Ureter (tissue), 1 donor: ENCODE results near the gene PTPN9. TPM values are rescaled to one million over a fixed set of nuclear protein-coding genes. Genes with fewer than 3 reads are reported as not detected.
"Not testable (repeated sequence)": the region's sequence is repeated elsewhere in the genome, so short reads cannot be mapped to it uniquely, and the experiment has no call there.

Experiments
- DNase-seq: peaks from one replicate; pipeline ENCODE4 v3.0.0-alpha.2; 2020; ENCODE audit warnings: low spot score
- total RNA-seq: library from RNA; stranded (reverse); gene quantifications from one replicate; pipeline ENCODE4 v1.2.4, GENCODE V29; 2023
- donor health status: DM: yes; HTN: yes; CAD: no.

Gene PTPN9
- total RNA-seq, 1 donor from 2014 or later: 37.9 TPM

GRCh38 chr15:75532413-75533250 lies 46.5 kb downstream of the PTPN9 start:
- DNase-seq: peak; percentile 69

- DNase-seq: peak; percentile 59
Observed at GRCh38 chr15:75531041-75531450, 48.1 kb downstream of the PTPN9 start.

GRCh38 chr15:75530169-75530568 lies 48.9 kb downstream of the PTPN9 start:
- DNase-seq: no peak

- not testable (repeated sequence) for DNase-seq
Observed at GRCh38 chr15:75525756-75526155, 53.4 kb downstream of the PTPN9 start.

- DNase-seq: no peak
Observed at GRCh38 chr15:75523011-75523410, 56.1 kb downstream of the PTPN9 start.

GRCh38 chr15:75517233-75517632 lies 61.9 kb downstream of the PTPN9 start:
- DNase-seq: no peak

- no peak for DNase-seq
Observed at GRCh38 chr15:75508840-75509532, 70.1 kb downstream of the PTPN9 start.

- no peak for DNase-seq
Observed at GRCh38 chr15:75502360-75502759, 76.8 kb downstream of the PTPN9 start.

GRCh38 chr15:75493732-75494131 lies 85.4 kb downstream of the PTPN9 start:
- no peak for DNase-seq

- no peak for DNase-seq
Observed at GRCh38 chr15:75483961-75484360, 95.2 kb downstream of the PTPN9 start.

GRCh38 chr15:75483556-75483955 lies 95.6 kb downstream of the PTPN9 start:
- not testable (repeated sequence) for DNase-seq

GRCh38 chr15:75483106-75483505 lies 96.0 kb downstream of the PTPN9 start:
- no peak for DNase-seq

GRCh38 chr15:75480463-75480862 lies 98.7 kb downstream of the PTPN9 start:
- not testable (repeated sequence) for DNase-seq

- no peak for DNase-seq
Observed at GRCh38 chr15:75479670-75480069, 99.4 kb downstream of the PTPN9 start.

- not testable (repeated sequence) for DNase-seq
Observed at GRCh38 chr15:75477094-75477493, 102.0 kb downstream of the PTPN9 start.

- DNase-seq: no peak
Observed at GRCh38 chr15:75468913-75469598, 110.1 kb downstream of the PTPN9 start.

- no peak for DNase-seq
Observed at GRCh38 chr15:75460646-75461045, 118.5 kb downstream of the PTPN9 start.

- DNase-seq: no peak
Observed at GRCh38 chr15:75459581-75459980, 119.5 kb downstream of the PTPN9 start.

- no peak for DNase-seq
Observed at GRCh38 chr15:75456710-75457109, 122.4 kb downstream of the PTPN9 start.

GRCh38 chr15:75455982-75456531 lies 123.1 kb downstream of the PTPN9 start:
- DNase-seq: peak; percentile 65

GRCh38 chr15:75455424-75455981 lies 123.6 kb downstream of the PTPN9 start:
- DNase-seq: peak; percentile 93
